H9 (cell line): ENCODE results near the gene BCORL1. TPM values are rescaled to one million over a fixed set of nuclear protein-coding genes. Genes with fewer than 3 reads are reported as not detected.

Experiments used
- DNase-seq: peaks from one replicate; pipeline ENCODE4 v3.0.0-alpha.2; 2017
- H2AFZ ChIP-seq: one replicate; pipeline ENCODE4 v1.6.1; 2013; ENCODE audit warnings: mild to moderate bottlenecking, low read length, control low read depth, moderate library complexity
- H2AK5ac ChIP-seq: 2 replicates; pipeline ENCODE4 v1.6.1; 2013; ENCODE audit warnings: low read length, control low read depth, mixed read lengths; ENCODE audit not compliant: insufficient read length
- H2BK120ac ChIP-seq: one replicate; pipeline ENCODE4 v1.6.1; 2013; ENCODE audit warnings: low read depth, mild to moderate bottlenecking, low read length, control low read depth, inconsistent platforms; ENCODE audit not compliant: poor library complexity, severe bottlenecking
- H2BK12ac ChIP-seq: 2 replicates; pipeline ENCODE4 v1.6.1; 2013; ENCODE audit warnings: low read length, control low read depth, mixed read lengths, low read depth; ENCODE audit not compliant: insufficient read length
- H2BK15ac ChIP-seq: 2 replicates; pipeline ENCODE4 v1.6.1; 2013; ENCODE audit warnings: low read depth, low read length, control low read depth
- H2BK20ac ChIP-seq: one replicate; pipeline ENCODE4 v1.6.1; 2013; ENCODE audit warnings: low read depth, mild to moderate bottlenecking, low read length, control low read depth, inconsistent platforms; ENCODE audit not compliant: poor library complexity, severe bottlenecking
- H2BK5ac ChIP-seq: 2 replicates; pipeline ENCODE4 v1.6.1; 2013; ENCODE audit warnings: low read length, control low read depth, mixed read lengths; ENCODE audit not compliant: insufficient read length
- H3K14ac ChIP-seq: 2 replicates; pipeline ENCODE4 v1.6.1; 2013; ENCODE audit warnings: low read length, control low read depth; ENCODE audit not compliant: insufficient read depth
- H3K18ac ChIP-seq: 2 replicates; pipeline ENCODE4 v1.6.1; 2013; ENCODE audit warnings: low read depth, mild to moderate bottlenecking, mixed read lengths, low read length, control low read depth; ENCODE audit not compliant: insufficient read length
- H3K23ac ChIP-seq: 2 replicates; pipeline ENCODE4 v1.6.1; 2013; ENCODE audit warnings: low read length, control low read depth, mixed read lengths, low read depth; ENCODE audit not compliant: insufficient read length
- H3K23me2 ChIP-seq: 2 replicates; pipeline ENCODE4 v1.6.1; 2013; ENCODE audit warnings: low read depth, mild to moderate bottlenecking, mixed read lengths, low read length, control low read depth; ENCODE audit not compliant: insufficient read length, poor library complexity, severe bottlenecking
- H3K27ac ChIP-seq: 2 replicates; pipeline ENCODE4 v1.5.1; 2013; ENCODE audit warnings: low read length, control low read depth, mixed read lengths, low read depth; ENCODE audit not compliant: insufficient read length
- H3K27me3 ChIP-seq: 2 replicates; pipeline ENCODE4 v1.6.1; 2013; ENCODE audit warnings: low read length, control low read depth, inconsistent platforms; ENCODE audit not compliant: insufficient read depth
- H3K4ac ChIP-seq: 2 replicates; pipeline ENCODE4 v1.6.1; 2013; ENCODE audit warnings: low read depth, mild to moderate bottlenecking, control low read depth, inconsistent platforms, low read length, moderate library complexity
- H3K4me1 ChIP-seq: 2 replicates; pipeline ENCODE4 v1.6.1; 2013; ENCODE audit warnings: low read length, control low read depth, inconsistent platforms; ENCODE audit not compliant: insufficient read depth
- H3K4me2 ChIP-seq: 2 replicates; pipeline ENCODE4 v1.6.1; 2013; ENCODE audit warnings: low read length, control low read depth, mixed read lengths; ENCODE audit not compliant: insufficient read length, insufficient read depth
- H3K56ac ChIP-seq: 2 replicates; pipeline ENCODE4 v1.6.1; 2013; ENCODE audit warnings: low read depth, mild to moderate bottlenecking, mixed read lengths, low read length, control low read depth; ENCODE audit not compliant: insufficient read length
- H3K79me1 ChIP-seq: 2 replicates; pipeline ENCODE4 v1.6.1; 2013; ENCODE audit warnings: low read depth, mild to moderate bottlenecking, moderate library complexity, low read length, control low read depth, inconsistent platforms; ENCODE audit not compliant: insufficient read depth, poor library complexity, severe bottlenecking
- H3K79me2 ChIP-seq: 2 replicates; pipeline ENCODE4 v1.6.1; 2013; ENCODE audit warnings: low read length, control low read depth, inconsistent platforms; ENCODE audit not compliant: insufficient read depth
- H3K9ac ChIP-seq: 2 replicates; pipeline ENCODE4 v1.6.1; 2013; ENCODE audit warnings: low read length, control low read depth, mixed read lengths; ENCODE audit not compliant: insufficient read length; ENCODE audit errors: extremely low read depth
- H3K9me3 ChIP-seq: one replicate; pipeline ENCODE4 v1.6.1; 2013; ENCODE audit warnings: low read depth, low read length, inconsistent platforms; ENCODE audit not compliant: control insufficient read depth
- H3T11ph ChIP-seq: one replicate; pipeline ENCODE4 v1.6.1; 2013; ENCODE audit warnings: mild to moderate bottlenecking, low read length, control low read depth, inconsistent platforms
- H4K20me1 ChIP-seq: one replicate; pipeline ENCODE4 v1.6.1; 2013; ENCODE audit not compliant: control insufficient read depth, insufficient read length, insufficient read depth
- H4K5ac ChIP-seq: 2 replicates; pipeline ENCODE4 v1.6.1; 2013; ENCODE audit warnings: low read depth, mild to moderate bottlenecking, mixed read lengths, low read length, control low read depth; ENCODE audit not compliant: insufficient read length
- H4K8ac ChIP-seq: replicated peaks from 2 replicates; pipeline ENCODE4 v1.6.1; 2013; ENCODE audit warnings: low read length, control low read depth, mixed read lengths, low read depth; ENCODE audit not compliant: insufficient read length
- H4K91ac ChIP-seq: 2 replicates; pipeline ENCODE4 v1.6.1; 2013; ENCODE audit warnings: low read depth, mild to moderate bottlenecking, moderate library complexity, mixed read lengths, low read length, control low read depth; ENCODE audit not compliant: insufficient read length
- H3K27ac Mint-ChIP-seq, 3 experiments: 2 replicates in 2 of 3; 3 replicates in 1 of 3; pipeline ENCODE4 v1.8.0; 2020 to 2021; ENCODE audit warnings: mixed read lengths in 3 of 3, mild to moderate bottlenecking in 1 of 3, moderate library complexity in 1 of 3
- H3K27me3 Mint-ChIP-seq: 2 replicates; pipeline ENCODE4 v1.8.0; 2021; ENCODE audit warnings: low read depth, mild to moderate bottlenecking, moderate library complexity, mixed read lengths
- H3K36me3 Mint-ChIP-seq, 3 experiments: 2 replicates in 2 of 3; 3 replicates in 1 of 3; pipeline ENCODE4 v1.8.0; 2020 to 2021; ENCODE audit warnings: low read depth in 3 of 3, mixed read lengths in 3 of 3; ENCODE audit not compliant: insufficient read depth in 1 of 3
- H3K4me1 Mint-ChIP-seq, 2 experiments: 2 replicates each; pipeline ENCODE4 v1.8.0; 2020; ENCODE audit warnings: mixed read lengths in 2 of 2
- H3K4me3 Mint-ChIP-seq, 2 experiments: 2 replicates in 1 of 2; 3 replicates in 1 of 2; pipeline ENCODE4 v1.8.0; 2020 to 2021; ENCODE audit warnings: mild to moderate bottlenecking in 2 of 2, mixed read lengths in 2 of 2, moderate library complexity in 1 of 2
- H3K9me3 Mint-ChIP-seq, 2 experiments: 2 replicates in 1 of 2; 3 replicates in 1 of 2; pipeline ENCODE4 v1.8.0; 2020; ENCODE audit warnings: mild to moderate bottlenecking in 2 of 2, mixed read lengths in 2 of 2, moderate library complexity in 1 of 2
- WGBS: extraction: QIAGEN DNeasy Blood & Tissue Kit; methylation state at CpG from one replicate; pipeline ENCODE4 v1.1.7; 2013; ENCODE audit warnings: missing lambda C conversion rate, low lambda C conversion rate, mixed read lengths; ENCODE audit not compliant: insufficient read length; ENCODE audit errors: extremely low coverage; 5-methylcytosine and 5-hydroxymethylcytosine counted together
- total RNA-seq: library from RNA; stranded (reverse); gene quantifications from 2 replicates; pipeline ENCODE4 v1.2.1, GENCODE V29; 2021
- TF ChIP-seq, protein P1 (sequence below): fragments of 200-600 bp; sonication (generic); conservative IDR thresholded peaks from 3 replicates; pipeline ENCODE4 v1.8.0; 2021; ENCODE audit warnings: antibody characterized with exemption, mild to moderate bottlenecking

BCORL1 gene
- total RNA-seq, 1 experiment from 2014 or later = 6.1 TPM

DNA sequence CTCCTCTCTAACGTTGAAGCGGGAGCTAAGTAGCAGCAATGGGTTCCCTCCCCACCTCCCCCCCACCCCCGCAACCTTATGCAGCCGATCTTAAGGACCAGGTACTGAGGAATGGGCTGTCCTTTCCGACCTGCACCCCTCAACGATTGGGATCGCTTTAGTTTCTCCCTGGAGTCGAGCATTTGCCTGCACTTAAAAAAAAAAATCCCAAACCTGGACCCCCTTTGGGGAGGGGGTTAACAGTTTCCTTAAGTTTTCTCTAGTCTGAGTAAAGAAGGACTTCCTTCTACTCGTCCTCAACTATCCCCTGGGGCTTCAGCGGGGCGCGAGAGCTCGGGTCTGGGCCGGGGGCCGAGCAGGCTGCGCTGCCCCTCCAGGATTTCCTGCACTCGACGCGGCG lies 25.7 kb upstream of the BCORL1 start:
- no peak overlapping the region for H2AFZ ChIP-seq
- Mint-ChIP-seq H3K27ac (no peak overlapping the region), H3K4me3 (peak overlapping the region; percentile 70 to 86), H3K27me3 (peaks cover 92% of the 10 kb centered on the region), H3K9me3 (peaks cover 0 to 83% of the 10 kb centered on the region in 2 experiments; a peak in 3 of 5 replicates), H3K4me1 (peaks cover 20 to 44% of the 10 kb centered on the region in 2 experiments), H3K36me3 (peaks cover 0 to 5% (median 0%) of the 10 kb centered on the region in 3 experiments; a peak in 2 of 7 replicates)
- no peak overlapping the region for H3K18ac ChIP-seq
- H4K5ac ChIP-seq = no peak overlapping the region
- H2BK20ac ChIP-seq = no peak overlapping the region
- peak overlapping the region; percentile 59 for H3K4me2 ChIP-seq
- no peak overlapping the region for H4K91ac ChIP-seq
- H3K79me1 ChIP-seq = no peaks in the 10 kb centered on the region
- no peaks in the 10 kb centered on the region for H3K4me1 ChIP-seq
- no peak overlapping the region for H2BK12ac ChIP-seq
- no peak overlapping the region for H2BK15ac ChIP-seq
- no peak for DNase-seq
- H3K4ac ChIP-seq = no peak overlapping the region
- no peak overlapping the region for H3K14ac ChIP-seq
- H3K23me2 ChIP-seq = peaks cover 22% of the 10 kb centered on the region
- H2BK5ac ChIP-seq = no peak overlapping the region
- no peak overlapping the region for H3T11ph ChIP-seq
- H3K79me2 ChIP-seq = no peaks in the 10 kb centered on the region
- peaks cover 19% of the 10 kb centered on the region for H3K9me3 ChIP-seq
- no peak overlapping the region for H4K8ac ChIP-seq
- no peak overlapping the region for H3K56ac ChIP-seq
- H3K27ac ChIP-seq = no peak overlapping the region
- H2BK120ac ChIP-seq = no peak overlapping the region
- H3K27me3 ChIP-seq = peaks cover 65% of the 10 kb centered on the region
- no peak overlapping the region for H3K23ac ChIP-seq
- WGBS = no CpG with 5 or more reads among the region's 20 CpGs
- TF ChIP-seq, protein P1, sequence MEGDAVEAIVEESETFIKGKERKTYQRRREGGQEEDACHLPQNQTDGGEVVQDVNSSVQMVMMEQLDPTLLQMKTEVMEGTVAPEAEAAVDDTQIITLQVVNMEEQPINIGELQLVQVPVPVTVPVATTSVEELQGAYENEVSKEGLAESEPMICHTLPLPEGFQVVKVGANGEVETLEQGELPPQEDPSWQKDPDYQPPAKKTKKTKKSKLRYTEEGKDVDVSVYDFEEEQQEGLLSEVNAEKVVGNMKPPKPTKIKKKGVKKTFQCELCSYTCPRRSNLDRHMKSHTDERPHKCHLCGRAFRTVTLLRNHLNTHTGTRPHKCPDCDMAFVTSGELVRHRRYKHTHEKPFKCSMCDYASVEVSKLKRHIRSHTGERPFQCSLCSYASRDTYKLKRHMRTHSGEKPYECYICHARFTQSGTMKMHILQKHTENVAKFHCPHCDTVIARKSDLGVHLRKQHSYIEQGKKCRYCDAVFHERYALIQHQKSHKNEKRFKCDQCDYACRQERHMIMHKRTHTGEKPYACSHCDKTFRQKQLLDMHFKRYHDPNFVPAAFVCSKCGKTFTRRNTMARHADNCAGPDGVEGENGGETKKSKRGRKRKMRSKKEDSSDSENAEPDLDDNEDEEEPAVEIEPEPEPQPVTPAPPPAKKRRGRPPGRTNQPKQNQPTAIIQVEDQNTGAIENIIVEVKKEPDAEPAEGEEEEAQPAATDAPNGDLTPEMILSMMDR = no peak
- no peak overlapping the region for H2AK5ac ChIP-seq
- H4K20me1 ChIP-seq = no peaks in the 10 kb centered on the region
- H3K9ac ChIP-seq = no peak overlapping the region
